NCI-H526 (cell line): Measurements from ENCODE around the gene LEO1.
"Not testable (repeated sequence)": the region's sequence is repeated elsewhere in the genome, so short reads cannot be mapped to it uniquely, and the experiment has no call there.

ENCODE experiments used
- DNase-seq, 2 experiments: peaks; one replicate each; lab custom pipeline; 2025; lab: John Stamatoyannopoulos, UW

Gene LEO1

GRCh38 chr15:52003710-52004109 lies 32.1 kb upstream of the LEO1 start:
- DNase-seq, result no peak

DNA sequence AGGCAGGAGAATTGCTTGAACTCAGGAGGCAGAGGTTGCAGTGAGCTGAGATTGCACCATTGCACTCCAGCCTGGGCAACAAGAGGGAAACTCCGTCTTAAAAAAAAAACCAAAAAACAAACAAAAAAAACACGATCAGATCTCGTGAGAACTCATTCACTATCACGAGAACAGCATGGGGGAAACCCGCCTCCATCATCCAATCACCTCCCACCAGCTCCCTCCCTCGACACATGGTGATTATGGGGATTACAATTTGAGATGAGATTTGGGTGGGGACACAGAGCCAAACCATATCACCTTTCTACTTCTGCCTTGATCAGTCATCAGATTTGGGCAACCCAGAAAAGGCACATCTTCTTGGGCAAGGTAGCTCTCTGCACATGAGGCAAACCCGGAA lies 31.5 kb upstream of the LEO1 start:
- not testable (repeated sequence) for DNase-seq

- no peak for DNase-seq
Observed at GRCh38 chr15:52002351-52002750, 30.8 kb upstream of the LEO1 start.

DNA sequence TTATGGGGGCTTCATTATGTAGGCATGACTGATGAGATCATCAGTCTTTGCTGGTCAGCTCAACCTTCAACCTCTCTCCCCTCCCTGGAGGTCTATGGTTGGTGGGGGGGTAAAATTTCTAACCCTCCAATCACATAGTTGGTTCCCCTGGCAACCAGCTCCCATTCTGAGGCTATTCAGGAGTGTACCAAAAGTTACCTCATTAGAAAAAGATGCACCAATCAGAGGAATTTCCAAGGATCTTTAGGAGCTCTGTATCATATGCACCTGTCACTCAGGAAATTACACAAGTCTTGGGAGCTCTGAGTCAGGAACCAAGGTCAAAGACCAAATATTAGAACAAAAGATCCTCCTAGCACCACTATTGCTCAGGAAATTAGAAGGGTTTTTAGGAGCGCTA lies 21.4 kb upstream of the LEO1 start:
- DNase-seq, result no peak

DNA sequence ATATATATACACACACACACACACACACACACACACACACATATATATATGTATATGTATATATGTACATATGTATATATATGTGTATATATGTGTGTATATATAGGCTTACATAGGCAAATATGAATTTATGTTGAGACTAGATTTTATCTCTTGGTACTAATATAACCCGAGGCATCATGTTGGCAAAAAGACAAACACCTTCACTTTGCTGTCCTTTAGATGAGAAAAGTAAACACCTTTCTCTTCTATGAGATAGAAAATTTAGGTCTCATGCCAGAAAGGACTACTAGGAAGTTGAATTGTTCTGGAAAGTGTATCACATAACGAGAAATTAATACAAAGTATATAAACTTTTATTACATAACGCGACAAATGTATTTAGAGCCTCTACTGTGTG lies 19.6 kb upstream of the LEO1 start:
- DNase-seq, result no peak

- no peak for DNase-seq
Observed at GRCh38 chr15:51982770-51983103, 11.2 kb upstream of the LEO1 start.

DNA sequence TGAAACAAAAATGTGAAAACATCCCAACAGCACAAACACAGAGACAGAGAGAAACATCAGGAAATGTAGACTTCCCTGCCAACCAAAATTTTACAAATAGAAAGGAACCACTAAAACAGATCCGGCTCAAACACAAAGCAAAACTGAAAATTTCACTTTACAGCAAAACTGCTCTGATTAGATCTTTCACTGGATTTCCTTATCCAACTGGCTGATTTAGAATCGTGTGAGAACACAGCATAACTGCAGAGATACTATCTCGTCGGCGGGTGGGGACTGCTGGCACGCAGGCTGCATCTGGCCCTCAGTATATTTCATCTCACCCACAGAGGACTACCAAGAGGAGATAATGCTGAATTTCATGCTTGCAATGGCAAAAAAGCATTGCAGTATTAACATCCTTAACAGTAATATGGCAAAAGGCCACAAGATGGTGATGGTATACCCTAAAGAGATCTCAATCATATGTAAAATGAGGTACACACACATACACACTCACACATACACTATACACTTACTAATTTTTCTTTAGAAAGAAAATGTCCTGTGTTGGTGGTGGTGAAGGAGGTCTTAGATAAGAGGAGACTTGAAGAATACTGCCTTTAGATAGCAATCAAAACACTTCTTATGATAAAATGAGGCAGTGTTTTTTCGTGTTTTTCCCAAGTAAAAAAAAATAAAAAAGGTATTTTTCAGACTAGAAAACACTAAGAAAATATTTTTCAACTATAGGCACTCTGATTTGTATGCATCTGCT lies 10.6 kb upstream of the LEO1 start:
- DNase-seq, result peak; percentile 19 to 74

GRCh38 chr15:51973775-51974174 lies 2.2 kb upstream of the LEO1 start:
- no peak for DNase-seq

- DNase-seq, result no peak
Observed at GRCh38 chr15:51973220-51973619, 1.6 kb upstream of the LEO1 start.

DNA sequence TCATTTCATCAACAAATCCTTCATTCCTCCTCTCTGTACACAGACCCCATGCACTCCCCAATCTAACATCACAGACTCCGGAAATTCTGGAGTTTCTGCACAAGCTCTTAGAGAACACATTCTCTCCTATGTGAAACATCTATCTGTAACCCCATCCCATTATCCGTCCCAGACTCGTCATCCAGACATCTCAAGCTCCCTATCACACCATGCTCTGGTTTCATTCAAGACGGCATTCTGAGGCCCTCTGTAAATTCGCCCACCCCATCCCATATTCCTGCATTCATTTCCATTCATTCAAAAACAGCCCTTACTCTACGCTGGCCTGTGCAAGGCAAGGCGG lies 575 bp downstream of the LEO1 start:
- DNase-seq, result no peak

GRCh38 chr15:51970132-51970817 lies 1.3 kb downstream of the LEO1 start:
- peak; percentile 10 to 42 for DNase-seq

- no peak for DNase-seq
Observed at GRCh38 chr15:51969728-51970127, 1.9 kb downstream of the LEO1 start.

- no peak for DNase-seq
Observed at GRCh38 chr15:51967583-51967982, 4.0 kb downstream of the LEO1 start.

- no peak for DNase-seq
Observed at GRCh38 chr15:51966192-51966591, 5.4 kb downstream of the LEO1 start.

DNA sequence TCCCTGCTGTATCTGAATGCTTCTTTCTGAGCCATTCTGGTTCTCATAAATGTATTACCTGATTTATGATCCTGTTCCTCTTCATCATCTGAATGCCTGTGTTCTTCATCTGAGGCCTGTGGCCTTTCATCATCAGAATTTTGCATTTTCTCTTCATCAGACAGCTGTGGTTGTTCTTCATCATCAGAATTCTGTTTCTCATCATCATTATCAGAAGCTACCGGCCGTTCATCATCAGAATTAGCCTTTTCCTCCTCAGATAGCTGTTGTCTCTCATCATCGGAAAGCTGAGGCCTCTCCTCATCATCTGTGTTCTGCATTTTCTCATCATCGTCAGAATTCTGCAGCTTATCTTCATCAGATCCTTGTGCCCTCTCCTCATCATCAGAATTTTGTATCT lies 5.9 kb downstream of the LEO1 start:
- no peak for DNase-seq

- no peak for DNase-seq
Observed at GRCh38 chr15:51955504-51955903, 16.1 kb downstream of the LEO1 start.

DNA sequence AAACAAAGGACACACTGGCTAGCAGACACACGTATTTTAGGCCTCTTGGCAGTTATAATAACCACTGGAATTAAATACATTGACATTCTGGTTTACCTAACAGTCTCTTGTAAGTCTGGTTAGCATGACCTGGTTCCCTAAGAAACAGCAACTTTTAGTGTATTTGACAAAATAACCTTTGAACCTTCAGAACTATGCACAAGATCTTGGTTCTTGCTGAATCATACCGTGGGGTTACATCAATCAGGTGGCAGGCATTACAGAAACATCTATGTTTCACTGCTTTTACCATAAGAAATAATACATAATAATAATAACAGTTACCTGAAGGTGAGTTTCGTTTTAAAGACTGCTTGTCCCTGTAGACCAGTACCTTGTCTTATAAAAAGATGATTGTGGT lies 18.8 kb downstream of the LEO1 start:
- no peak for DNase-seq

- DNase-seq, result no peak
Observed at GRCh38 chr15:51947124-51947523, 24.5 kb downstream of the LEO1 start.

- DNase-seq, result no peak
Observed at GRCh38 chr15:51939216-51939615, 32.4 kb downstream of the LEO1 start.

- DNase-seq, result no peak
Observed at GRCh38 chr15:51938286-51938685, 33.3 kb downstream of the LEO1 start.

- DNase-seq, result no peak
Observed at GRCh38 chr15:51936105-51936478, 35.5 kb downstream of the LEO1 start.

DNA sequence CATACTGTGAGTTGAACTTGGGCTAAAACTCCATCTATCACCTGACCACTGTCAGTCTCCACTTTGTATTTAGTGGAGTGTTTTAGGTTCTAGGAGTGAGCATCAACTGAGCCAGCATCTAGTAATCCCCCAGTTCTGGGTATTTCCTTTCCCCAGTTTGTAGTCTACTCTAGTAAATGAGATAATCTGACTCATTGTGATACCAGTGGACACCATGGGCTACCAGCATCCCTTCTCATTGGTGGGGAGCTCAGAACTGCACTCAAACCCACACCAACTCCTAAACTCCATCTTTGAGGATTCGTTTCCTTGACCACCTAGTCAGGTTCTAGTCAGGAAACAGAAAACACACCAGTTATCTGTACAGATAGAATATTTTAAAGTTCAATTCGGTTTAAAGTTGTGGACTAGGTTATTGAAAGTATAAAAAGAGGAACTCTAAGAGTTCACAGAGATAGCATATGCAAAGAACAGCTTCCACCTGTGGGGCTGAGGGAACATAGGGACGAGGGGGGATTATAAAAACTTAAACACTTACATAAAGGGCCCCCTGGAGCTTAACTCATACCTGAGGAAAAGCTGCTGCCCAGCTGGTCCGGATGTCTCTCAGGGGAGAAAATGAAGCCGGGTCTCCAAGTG lies 36.0 kb downstream of the LEO1 start:
- DNase-seq, result no peak

- no peak for DNase-seq
Observed at GRCh38 chr15:51932161-51932560, 39.4 kb downstream of the LEO1 start.

GRCh38 chr15:51931638-51932037 lies 39.9 kb downstream of the LEO1 start:
- DNase-seq, result no peak
